H9 (cell line): ENCODE measurements around the gene F10. TPM values are rescaled to one million over a fixed set of nuclear protein-coding genes. Genes with fewer than 3 reads are reported as not detected.

Source experiments
- DNase-seq: peaks from one replicate; pipeline ENCODE4 v3.0.0-alpha.2; 2017
- H2AFZ ChIP-seq: one replicate; pipeline ENCODE4 v1.6.1; 2013; ENCODE audit warnings: mild to moderate bottlenecking, low read length, control low read depth, moderate library complexity
- H2AK5ac ChIP-seq: 2 replicates; pipeline ENCODE4 v1.6.1; 2013; ENCODE audit warnings: low read length, control low read depth, mixed read lengths; ENCODE audit not compliant: insufficient read length
- H2BK120ac ChIP-seq: one replicate; pipeline ENCODE4 v1.6.1; 2013; ENCODE audit warnings: low read depth, mild to moderate bottlenecking, low read length, control low read depth, inconsistent platforms; ENCODE audit not compliant: poor library complexity, severe bottlenecking
- H2BK12ac ChIP-seq: 2 replicates; pipeline ENCODE4 v1.6.1; 2013; ENCODE audit warnings: low read length, control low read depth, mixed read lengths, low read depth; ENCODE audit not compliant: insufficient read length
- H2BK15ac ChIP-seq: 2 replicates; pipeline ENCODE4 v1.6.1; 2013; ENCODE audit warnings: low read depth, low read length, control low read depth
- H2BK20ac ChIP-seq: one replicate; pipeline ENCODE4 v1.6.1; 2013; ENCODE audit warnings: low read depth, mild to moderate bottlenecking, low read length, control low read depth, inconsistent platforms; ENCODE audit not compliant: poor library complexity, severe bottlenecking
- H2BK5ac ChIP-seq: 2 replicates; pipeline ENCODE4 v1.6.1; 2013; ENCODE audit warnings: low read length, control low read depth, mixed read lengths; ENCODE audit not compliant: insufficient read length
- H3K14ac ChIP-seq: 2 replicates; pipeline ENCODE4 v1.6.1; 2013; ENCODE audit warnings: low read length, control low read depth; ENCODE audit not compliant: insufficient read depth
- H3K18ac ChIP-seq: 2 replicates; pipeline ENCODE4 v1.6.1; 2013; ENCODE audit warnings: low read depth, mild to moderate bottlenecking, mixed read lengths, low read length, control low read depth; ENCODE audit not compliant: insufficient read length
- H3K23ac ChIP-seq: 2 replicates; pipeline ENCODE4 v1.6.1; 2013; ENCODE audit warnings: low read length, control low read depth, mixed read lengths, low read depth; ENCODE audit not compliant: insufficient read length
- H3K23me2 ChIP-seq: 2 replicates; pipeline ENCODE4 v1.6.1; 2013; ENCODE audit warnings: low read depth, mild to moderate bottlenecking, mixed read lengths, low read length, control low read depth; ENCODE audit not compliant: insufficient read length, poor library complexity, severe bottlenecking
- H3K27ac ChIP-seq: 2 replicates; pipeline ENCODE4 v1.5.1; 2013; ENCODE audit warnings: low read length, control low read depth, mixed read lengths, low read depth; ENCODE audit not compliant: insufficient read length
- H3K27me3 ChIP-seq: 2 replicates; pipeline ENCODE4 v1.6.1; 2013; ENCODE audit warnings: low read length, control low read depth, inconsistent platforms; ENCODE audit not compliant: insufficient read depth
- H3K4ac ChIP-seq: 2 replicates; pipeline ENCODE4 v1.6.1; 2013; ENCODE audit warnings: low read depth, mild to moderate bottlenecking, control low read depth, inconsistent platforms, low read length, moderate library complexity
- H3K4me1 ChIP-seq: 2 replicates; pipeline ENCODE4 v1.6.1; 2013; ENCODE audit warnings: low read length, control low read depth, inconsistent platforms; ENCODE audit not compliant: insufficient read depth
- H3K4me2 ChIP-seq: 2 replicates; pipeline ENCODE4 v1.6.1; 2013; ENCODE audit warnings: low read length, control low read depth, mixed read lengths; ENCODE audit not compliant: insufficient read length, insufficient read depth
- H3K56ac ChIP-seq: 2 replicates; pipeline ENCODE4 v1.6.1; 2013; ENCODE audit warnings: low read depth, mild to moderate bottlenecking, mixed read lengths, low read length, control low read depth; ENCODE audit not compliant: insufficient read length
- H3K79me1 ChIP-seq: 2 replicates; pipeline ENCODE4 v1.6.1; 2013; ENCODE audit warnings: low read depth, mild to moderate bottlenecking, moderate library complexity, low read length, control low read depth, inconsistent platforms; ENCODE audit not compliant: insufficient read depth, poor library complexity, severe bottlenecking
- H3K79me2 ChIP-seq: 2 replicates; pipeline ENCODE4 v1.6.1; 2013; ENCODE audit warnings: low read length, control low read depth, inconsistent platforms; ENCODE audit not compliant: insufficient read depth
- H3K9ac ChIP-seq: 2 replicates; pipeline ENCODE4 v1.6.1; 2013; ENCODE audit warnings: low read length, control low read depth, mixed read lengths; ENCODE audit not compliant: insufficient read length; ENCODE audit errors: extremely low read depth
- H3K9me3 ChIP-seq: one replicate; pipeline ENCODE4 v1.6.1; 2013; ENCODE audit warnings: low read depth, low read length, inconsistent platforms; ENCODE audit not compliant: control insufficient read depth
- H3T11ph ChIP-seq: one replicate; pipeline ENCODE4 v1.6.1; 2013; ENCODE audit warnings: mild to moderate bottlenecking, low read length, control low read depth, inconsistent platforms
- H4K20me1 ChIP-seq: one replicate; pipeline ENCODE4 v1.6.1; 2013; ENCODE audit not compliant: control insufficient read depth, insufficient read length, insufficient read depth
- H4K5ac ChIP-seq: 2 replicates; pipeline ENCODE4 v1.6.1; 2013; ENCODE audit warnings: low read depth, mild to moderate bottlenecking, mixed read lengths, low read length, control low read depth; ENCODE audit not compliant: insufficient read length
- H4K8ac ChIP-seq: replicated peaks from 2 replicates; pipeline ENCODE4 v1.6.1; 2013; ENCODE audit warnings: low read length, control low read depth, mixed read lengths, low read depth; ENCODE audit not compliant: insufficient read length
- H4K91ac ChIP-seq: 2 replicates; pipeline ENCODE4 v1.6.1; 2013; ENCODE audit warnings: low read depth, mild to moderate bottlenecking, moderate library complexity, mixed read lengths, low read length, control low read depth; ENCODE audit not compliant: insufficient read length
- H3K27ac Mint-ChIP-seq, 3 experiments: 2 replicates in 2 of 3; 3 replicates in 1 of 3; pipeline ENCODE4 v1.8.0; 2020 to 2021; ENCODE audit warnings: mixed read lengths in 3 of 3, mild to moderate bottlenecking in 1 of 3, moderate library complexity in 1 of 3
- H3K27me3 Mint-ChIP-seq: 2 replicates; pipeline ENCODE4 v1.8.0; 2021; ENCODE audit warnings: low read depth, mild to moderate bottlenecking, moderate library complexity, mixed read lengths
- H3K36me3 Mint-ChIP-seq, 3 experiments: 2 replicates in 2 of 3; 3 replicates in 1 of 3; pipeline ENCODE4 v1.8.0; 2020 to 2021; ENCODE audit warnings: low read depth in 3 of 3, mixed read lengths in 3 of 3; ENCODE audit not compliant: insufficient read depth in 1 of 3
- H3K4me1 Mint-ChIP-seq, 2 experiments: 2 replicates each; pipeline ENCODE4 v1.8.0; 2020; ENCODE audit warnings: mixed read lengths in 2 of 2
- H3K4me3 Mint-ChIP-seq, 2 experiments: 2 replicates in 1 of 2; 3 replicates in 1 of 2; pipeline ENCODE4 v1.8.0; 2020 to 2021; ENCODE audit warnings: mild to moderate bottlenecking in 2 of 2, mixed read lengths in 2 of 2, moderate library complexity in 1 of 2
- H3K9me3 Mint-ChIP-seq, 2 experiments: 2 replicates in 1 of 2; 3 replicates in 1 of 2; pipeline ENCODE4 v1.8.0; 2020; ENCODE audit warnings: mild to moderate bottlenecking in 2 of 2, mixed read lengths in 2 of 2, moderate library complexity in 1 of 2
- CTCF ChIP-seq: fragments of 200-600 bp; sonication (generic); conservative IDR thresholded peaks from 3 replicates; pipeline ENCODE4 v1.8.0; 2021; ENCODE audit warnings: antibody characterized with exemption, mild to moderate bottlenecking
- WGBS: extraction: QIAGEN DNeasy Blood & Tissue Kit; methylation state at CpG from one replicate; pipeline ENCODE4 v1.1.7; 2013; ENCODE audit warnings: missing lambda C conversion rate, low lambda C conversion rate, mixed read lengths; ENCODE audit not compliant: insufficient read length; ENCODE audit errors: extremely low coverage; 5-methylcytosine and 5-hydroxymethylcytosine counted together
- total RNA-seq: library from RNA; stranded (reverse); gene quantifications from 2 replicates; pipeline ENCODE4 v1.2.1, GENCODE V29; 2021

The F10 gene
- total RNA-seq, 1 experiment from 2014 or later, result 1.7 TPM

- WGBS, result no CpG with 5 or more reads among the region's 9 CpGs
- Histone ChIP-seq H2AFZ (no peak overlapping the region), H3K9ac (no peak overlapping the region), H3K23ac (no peak overlapping the region), H3K79me1 (no peaks in the 10 kb centered on the region), H3K9me3 (no peaks in the 10 kb centered on the region), H2BK120ac (no peak overlapping the region), H3K56ac (no peak overlapping the region), H3K27me3 (peaks cover 5% of the 10 kb centered on the region; the same call in 1 of the 2 replicates), H4K91ac (no peak overlapping the region), H2AK5ac (no peak overlapping the region), H2BK15ac (no peak overlapping the region), H4K20me1 (no peaks in the 10 kb centered on the region), H3K18ac (no peak overlapping the region), H4K5ac (no peak overlapping the region), H3K14ac (no peak overlapping the region), H3T11ph (no peak overlapping the region), H3K27ac (no peak overlapping the region), H2BK5ac (no peak overlapping the region), H3K4ac (no peak overlapping the region), H2BK12ac (no peak overlapping the region), H3K79me2 (no peaks in the 10 kb centered on the region), H2BK20ac (no peak overlapping the region), H3K23me2 (no peaks in the 10 kb centered on the region), H4K8ac (no peak overlapping the region), H3K4me2 (no peak overlapping the region), H3K4me1 (no peaks in the 10 kb centered on the region; the same call in 1 of the 2 replicates)
- peaks cover 28% of the 10 kb centered on the region for H3K27me3 Mint-ChIP-seq
- no peak for DNase-seq
- H3K9me3 Mint-ChIP-seq, result peaks cover 0 to 4% of the 10 kb centered on the region in 2 experiments; a peak in 1 of 5 replicates
- H3K4me1 Mint-ChIP-seq, result peaks cover 7 to 8% of the 10 kb centered on the region in 2 experiments
- H3K36me3 Mint-ChIP-seq, result no peaks in the 10 kb centered on the region
- H3K27ac Mint-ChIP-seq, result no peak overlapping the region
- TF ChIP-seq CTCF, result no peak
- no peak overlapping the region for H3K4me3 Mint-ChIP-seq
These were observed 4.7 kb upstream of the F10 start for GRCh38 chr13:113117911-113118260.
